ENCODE data around the gene TCF21. TPM values are rescaled to one million over a fixed set of nuclear protein-coding genes. Genes with fewer than 3 reads are reported as not detected.
"Not testable (repeated sequence)": the region's sequence is repeated elsewhere in the genome, so short reads cannot be mapped to it uniquely, and the experiment has no call there.

The TCF21 gene
- total RNA-seq, 1 experiment from 2014 or later: not detected

- Mint-ChIP-seq H3K4me1 (ENCODE audit: low read depth, unreplicated experiment) (no peaks in the 10 kb centered on the region), H3K27ac (ENCODE audit: unreplicated experiment) (no peak overlapping the region), H3K4me3 (ENCODE audit: low read depth, unreplicated experiment) (no peak overlapping the region), H3K36me3 (ENCODE audit: insufficient read depth, unreplicated experiment) (no peaks in the 10 kb centered on the region), H3K9me3 (ENCODE audit: low read depth, unreplicated experiment) (peaks cover 5% of the 10 kb centered on the region), H3K27me3 (ENCODE audit: unreplicated experiment) (peaks cover 7% of the 10 kb centered on the region)
- CTCF ChIA-PET: no interaction called here
- no peak for DNase-seq
- intact Hi-C loops (cut with micrococcal nuclease; ENCODE audit: unreplicated experiment): no loop called here
- BruUV-seq (replicated peaks): no TSS peak
- no peak for TF ChIP-seq CTCF (IDR thresholded peaks at IDR 0.05; ENCODE audit: unreplicated experiment)
Measured at GRCh38 chr6:133856911-133857310, 32.0 kb upstream of the TCF21 start.

GRCh38 chr6:133857696-133858095 lies 31.2 kb upstream of the TCF21 start:
- peaks cover 15% of the 10 kb centered on the region for H3K27me3 Mint-ChIP-seq (ENCODE audit: unreplicated experiment)
- CTCF ChIA-PET: no interaction called here
- DNase-seq: no peak

GRCh38 chr6:133861337-133861736 lies 27.6 kb upstream of the TCF21 start:
- H3K36me3 Mint-ChIP-seq (ENCODE audit: insufficient read depth, unreplicated experiment); BruUV-seq (replicated peaks); H3K4me1 Mint-ChIP-seq (ENCODE audit: low read depth, unreplicated experiment); H3K4me3 Mint-ChIP-seq (ENCODE audit: low read depth, unreplicated experiment); intact Hi-C loops (cut with micrococcal nuclease; ENCODE audit: unreplicated experiment); H3K27ac Mint-ChIP-seq (ENCODE audit: unreplicated experiment); CTCF ChIA-PET; DNase-seq: not testable (repeated sequence)
- peaks cover 12% of the 10 kb centered on the region for H3K9me3 Mint-ChIP-seq (ENCODE audit: low read depth, unreplicated experiment)
- H3K27me3 Mint-ChIP-seq (ENCODE audit: unreplicated experiment): peaks cover 46% of the 10 kb centered on the region

More at GRCh38 chr6:133857696-133858095, 31.2 kb upstream of the TCF21 start:
- no peak for TF ChIP-seq CTCF (IDR thresholded peaks at IDR 0.05; ENCODE audit: unreplicated experiment)
- no peaks in the 10 kb centered on the region for H3K36me3 Mint-ChIP-seq (ENCODE audit: insufficient read depth, unreplicated experiment)
- H3K9me3 Mint-ChIP-seq (ENCODE audit: low read depth, unreplicated experiment): peaks cover 7% of the 10 kb centered on the region
- no peak overlapping the region for H3K27ac Mint-ChIP-seq (ENCODE audit: unreplicated experiment)
- H3K4me1 Mint-ChIP-seq (ENCODE audit: low read depth, unreplicated experiment): no peaks in the 10 kb centered on the region
- intact Hi-C loops (cut with micrococcal nuclease; ENCODE audit: unreplicated experiment): no loop called here
- H3K4me3 Mint-ChIP-seq (ENCODE audit: low read depth, unreplicated experiment): no peak overlapping the region
- BruUV-seq (replicated peaks): no TSS peak

GRCh38 chr6:133863228-133863627 lies 25.7 kb upstream of the TCF21 start:
- Mint-ChIP-seq H3K27me3 (ENCODE audit: unreplicated experiment) (peaks cover 50% of the 10 kb centered on the region), H3K9me3 (ENCODE audit: low read depth, unreplicated experiment) (peaks cover 12% of the 10 kb centered on the region), H3K36me3 (ENCODE audit: insufficient read depth, unreplicated experiment) (no peaks in the 10 kb centered on the region), H3K4me1 (ENCODE audit: low read depth, unreplicated experiment) (no peaks in the 10 kb centered on the region), H3K27ac (ENCODE audit: unreplicated experiment) (no peak overlapping the region), H3K4me3 (ENCODE audit: low read depth, unreplicated experiment) (no peak overlapping the region)
- CTCF ChIA-PET: no interaction called here
- BruUV-seq (replicated peaks): no TSS peak
- DNase-seq: no peak
- no peak for TF ChIP-seq CTCF (IDR thresholded peaks at IDR 0.05; ENCODE audit: unreplicated experiment)
- intact Hi-C loops (cut with micrococcal nuclease; ENCODE audit: unreplicated experiment): no loop called here

- H3K27me3 Mint-ChIP-seq (ENCODE audit: unreplicated experiment): peaks cover 58% of the 10 kb centered on the region
- H3K4me1 Mint-ChIP-seq (ENCODE audit: low read depth, unreplicated experiment): no peaks in the 10 kb centered on the region
- CTCF ChIA-PET: no interaction called here
- TF ChIP-seq CTCF (IDR thresholded peaks at IDR 0.05; ENCODE audit: unreplicated experiment): no peak
- BruUV-seq (replicated peaks): no TSS peak
- H3K36me3 Mint-ChIP-seq (ENCODE audit: insufficient read depth, unreplicated experiment): no peaks in the 10 kb centered on the region
- DNase-seq: no peak
- no peak overlapping the region for H3K27ac Mint-ChIP-seq (ENCODE audit: unreplicated experiment)
- intact Hi-C loops (cut with micrococcal nuclease; ENCODE audit: unreplicated experiment): no loop called here
- H3K4me3 Mint-ChIP-seq (ENCODE audit: low read depth, unreplicated experiment): no peak overlapping the region
- peaks cover 10% of the 10 kb centered on the region for H3K9me3 Mint-ChIP-seq (ENCODE audit: low read depth, unreplicated experiment)
Measured at GRCh38 chr6:133865680-133866079, 23.2 kb upstream of the TCF21 start.

Data from Calu3 (cell line).